ENCODE results near the gene CACNA2D1.
"Not testable (repeated sequence)": the region's sequence is repeated elsewhere in the genome, so short reads cannot be mapped to it uniquely, and the experiment has no call there.

The CACNA2D1 gene

DNA sequence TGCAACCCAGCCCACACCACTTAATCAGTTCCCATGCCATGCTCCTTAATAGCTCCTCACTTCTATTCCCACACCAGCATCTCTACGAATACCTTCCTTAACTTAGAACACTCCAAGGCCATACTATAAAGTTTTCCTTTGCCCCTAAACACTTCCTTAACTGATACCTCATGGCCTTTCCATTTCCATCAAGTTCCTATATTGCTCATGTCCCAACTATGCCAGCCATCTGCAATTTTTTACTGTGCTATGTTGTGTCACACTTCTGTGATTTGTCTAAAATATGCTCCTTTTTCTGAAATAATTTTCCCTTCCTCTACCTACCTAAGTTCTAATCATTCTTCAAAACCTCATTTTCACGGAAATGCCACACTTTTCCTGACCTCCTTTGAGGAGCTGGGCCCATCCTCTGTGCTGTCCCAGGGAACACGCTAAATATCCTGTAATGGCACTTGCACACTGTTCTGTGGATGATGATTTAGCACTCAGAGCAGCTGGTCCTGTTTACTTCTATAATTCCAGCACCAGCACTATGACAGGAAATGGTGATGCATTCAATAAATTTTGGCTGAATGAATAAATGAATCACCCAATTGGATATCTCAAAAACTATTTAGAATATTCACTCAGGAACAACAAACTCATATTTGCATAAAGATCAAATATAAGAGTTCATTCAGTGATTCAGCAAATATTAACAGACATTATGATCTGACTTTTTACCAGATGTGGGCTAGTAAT lies 407.3 kb downstream of the CACNA2D1 start:
- DNase-seq (ENCODE audit: low spot score) = no peak

- DNase-seq (ENCODE audit: low spot score) = no peak
These were observed 408.1 kb downstream of the CACNA2D1 start for GRCh38 chr7:82035456-82035855.

DNA sequence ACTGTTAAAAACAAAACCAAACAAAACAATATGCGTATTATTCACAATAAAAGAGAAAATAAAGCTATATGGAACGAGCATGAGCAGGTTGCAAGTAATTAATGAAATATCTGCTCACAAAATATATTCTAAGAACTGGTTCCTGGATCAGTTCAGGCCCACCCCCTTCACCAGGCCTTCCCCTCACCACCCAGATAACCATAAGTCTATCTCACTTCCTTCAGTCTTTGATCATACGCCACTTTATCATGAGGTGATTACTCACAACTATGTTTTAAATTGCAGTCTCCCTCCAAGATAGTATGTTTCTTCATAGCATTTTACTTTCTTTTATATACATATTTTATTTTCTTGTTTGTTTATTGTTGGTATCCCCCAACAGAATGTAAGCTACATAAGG lies 410.7 kb downstream of the CACNA2D1 start:
- no peak for DNase-seq (ENCODE audit: low spot score)

- DNase-seq (ENCODE audit: low spot score) = no peak
These were observed 414.2 kb downstream of the CACNA2D1 start for GRCh38 chr7:82029236-82029913.

DNA sequence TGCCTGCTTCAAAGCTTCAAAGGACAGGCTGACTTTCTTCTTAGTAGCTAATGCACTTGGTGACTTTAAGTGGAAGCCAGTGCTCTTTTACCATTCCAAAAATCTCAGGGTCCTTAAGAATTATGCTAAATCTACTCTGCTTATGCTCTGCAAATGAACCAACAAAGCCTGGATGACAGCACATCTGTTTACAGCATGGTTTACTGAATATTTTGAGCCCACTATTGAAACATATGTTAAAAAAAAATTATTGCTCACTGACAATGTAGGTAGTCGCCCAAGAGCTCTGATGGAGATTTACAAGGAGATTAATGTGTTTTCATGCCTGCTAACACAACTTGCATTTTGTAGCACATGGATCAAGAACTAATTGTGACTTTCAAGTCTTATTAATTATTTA lies 415.5 kb downstream of the CACNA2D1 start:
- no peak for DNase-seq (ENCODE audit: low spot score)

GRCh38 chr7:82021713-82022112 lies 421.9 kb downstream of the CACNA2D1 start:
- DNase-seq (ENCODE audit: low spot score) = no peak

DNA sequence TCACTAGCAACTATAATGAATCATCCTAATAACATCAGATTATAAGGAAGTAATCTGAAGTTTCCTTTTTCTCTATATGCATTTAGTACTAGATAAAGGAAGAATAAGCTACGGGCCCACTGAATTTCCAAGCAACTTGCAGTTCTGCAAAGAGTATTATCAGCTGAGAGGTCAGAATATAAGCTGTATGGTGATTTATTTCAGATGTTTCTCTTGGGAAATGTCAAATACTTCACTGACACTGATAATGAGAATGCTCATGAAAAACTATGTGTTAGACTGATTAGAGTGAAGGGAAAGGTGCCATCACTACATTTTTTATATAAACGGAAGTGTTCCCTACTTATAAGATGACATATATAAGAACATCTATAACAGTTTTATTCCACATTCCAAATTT lies 422.5 kb downstream of the CACNA2D1 start:
- no peak for DNase-seq (ENCODE audit: low spot score)

GRCh38 chr7:82019551-82020475 lies 423.8 kb downstream of the CACNA2D1 start:
- no peak for DNase-seq (ENCODE audit: low spot score)

DNA sequence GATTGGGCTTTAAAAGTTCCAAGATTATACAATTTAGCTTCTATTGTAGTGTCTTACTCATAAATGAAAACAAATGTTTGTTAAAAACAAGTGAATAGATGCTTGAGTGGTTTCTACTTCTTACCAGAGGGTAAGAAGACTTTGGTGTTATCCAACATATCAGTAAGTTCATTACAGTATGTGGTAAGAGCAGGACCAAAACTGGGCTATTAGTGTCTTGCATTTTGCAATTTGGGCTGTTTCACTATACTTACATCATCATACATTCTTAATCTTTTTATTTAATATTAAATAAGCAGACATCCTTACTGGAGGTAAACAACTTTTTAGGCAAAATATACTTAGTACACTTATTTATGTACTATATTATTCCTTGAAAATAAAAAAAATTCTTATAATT lies 425.4 kb downstream of the CACNA2D1 start:
- no peak for DNase-seq (ENCODE audit: low spot score)

GRCh38 chr7:82017334-82017943 lies 426.1 kb downstream of the CACNA2D1 start:
- DNase-seq (ENCODE audit: low spot score) = peak; percentile 21

- DNase-seq (ENCODE audit: low spot score) = no peak
These were observed 427.8 kb downstream of the CACNA2D1 start for GRCh38 chr7:82015751-82016150.

GRCh38 chr7:82014574-82014973 lies 429.0 kb downstream of the CACNA2D1 start:
- DNase-seq (ENCODE audit: low spot score) = not testable (repeated sequence)

GRCh38 chr7:82012453-82012852 lies 431.1 kb downstream of the CACNA2D1 start:
- DNase-seq (ENCODE audit: low spot score) = no peak

DNA sequence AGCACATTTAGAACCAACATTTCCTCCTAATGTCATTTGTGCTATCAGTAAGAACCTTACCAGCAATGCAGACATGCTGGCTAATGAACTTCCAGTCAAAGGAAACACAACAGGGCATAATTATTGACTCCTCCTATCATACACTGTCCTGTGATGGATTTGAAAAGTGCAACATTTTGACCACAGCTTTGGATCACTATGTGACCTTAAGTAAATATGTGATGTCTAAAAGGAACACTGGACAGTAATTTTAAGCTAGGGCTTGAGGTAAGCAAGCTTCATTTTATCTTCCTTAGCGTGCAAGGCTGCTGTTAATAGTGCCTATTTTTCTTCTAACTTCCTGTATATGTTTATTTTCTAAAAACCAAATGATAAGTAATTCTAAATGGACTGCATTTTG lies 433.2 kb downstream of the CACNA2D1 start:
- DNase-seq (ENCODE audit: low spot score) = no peak

- no peak for DNase-seq (ENCODE audit: low spot score)
These were observed 436.3 kb downstream of the CACNA2D1 start for GRCh38 chr7:82007315-82007714.

- no peak for DNase-seq (ENCODE audit: low spot score)
These were observed 438.5 kb downstream of the CACNA2D1 start for GRCh38 chr7:82005056-82005455.

DNA sequence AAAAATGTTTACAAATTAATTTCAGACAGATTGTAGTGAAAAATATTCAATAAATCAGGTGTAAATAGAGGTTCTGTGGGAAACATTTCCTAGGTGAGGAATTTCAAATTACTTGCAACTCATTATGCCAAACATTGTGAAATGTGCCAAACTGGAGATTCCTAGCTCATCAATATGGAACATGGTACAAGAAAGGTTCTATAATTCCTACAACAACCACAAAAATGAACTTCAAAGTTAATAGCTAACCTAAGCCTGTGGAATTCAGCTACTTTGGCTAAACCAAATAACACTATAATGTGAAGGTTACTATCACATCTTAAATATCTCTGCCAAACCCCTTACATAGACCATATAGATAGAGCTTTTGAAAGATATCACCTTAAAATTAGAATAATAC lies 450.4 kb downstream of the CACNA2D1 start:
- DNase-seq (ENCODE audit: low spot score) = no peak

DNA sequence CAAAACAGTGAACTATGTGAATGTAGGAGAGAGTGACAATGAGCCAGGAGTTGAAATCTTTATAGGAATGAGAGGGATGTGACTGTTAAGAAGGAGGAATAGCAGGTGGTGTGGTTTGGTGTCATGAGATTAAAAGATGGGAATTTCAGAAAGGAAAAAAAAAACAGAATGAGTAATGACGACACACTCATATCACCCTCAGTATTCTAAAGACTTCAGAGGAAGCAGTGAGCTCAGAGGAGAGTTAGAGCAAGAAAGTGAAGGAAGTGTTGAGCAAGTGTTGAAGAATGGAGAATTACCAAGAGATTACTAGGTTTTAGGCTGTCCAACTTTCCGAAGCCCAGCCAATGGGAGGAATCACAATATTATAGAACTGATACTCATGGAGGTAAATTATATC lies 453.2 kb downstream of the CACNA2D1 start:
- DNase-seq (ENCODE audit: low spot score) = no peak

DNA sequence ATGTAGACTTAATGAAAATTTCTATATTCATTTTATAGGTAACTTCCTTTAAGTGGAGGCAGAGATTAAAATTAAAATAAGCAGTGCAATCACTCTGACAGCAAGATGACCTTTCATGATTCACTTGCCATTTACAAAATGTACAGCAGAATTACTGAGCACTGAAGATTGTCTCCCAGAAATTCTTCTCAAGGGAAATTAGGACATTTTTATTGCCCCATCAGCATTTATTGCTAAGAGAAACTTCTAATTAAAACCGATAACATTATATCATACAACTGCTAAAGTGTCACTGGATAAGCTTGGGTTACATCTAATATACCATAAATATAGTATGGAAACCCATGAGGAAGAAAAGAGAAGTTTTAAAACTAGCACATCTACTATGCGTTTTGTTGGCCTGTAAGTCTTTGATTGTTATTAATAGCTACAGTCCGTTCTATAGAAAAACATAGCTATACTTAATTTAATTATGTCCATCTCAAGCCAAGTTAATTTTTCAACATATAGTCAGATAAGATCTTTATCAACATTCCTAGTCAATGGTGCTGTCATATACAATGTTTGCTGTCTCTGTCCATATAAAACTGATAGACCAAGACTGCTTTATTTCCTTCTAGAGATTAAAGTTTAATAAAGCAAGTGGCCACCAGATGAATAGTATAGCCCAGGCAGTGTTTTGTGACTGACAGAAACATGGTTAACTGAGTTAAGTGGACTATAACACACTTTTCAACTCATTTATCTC lies 456.7 kb downstream of the CACNA2D1 start:
- DNase-seq (ENCODE audit: low spot score) = no peak

DNA sequence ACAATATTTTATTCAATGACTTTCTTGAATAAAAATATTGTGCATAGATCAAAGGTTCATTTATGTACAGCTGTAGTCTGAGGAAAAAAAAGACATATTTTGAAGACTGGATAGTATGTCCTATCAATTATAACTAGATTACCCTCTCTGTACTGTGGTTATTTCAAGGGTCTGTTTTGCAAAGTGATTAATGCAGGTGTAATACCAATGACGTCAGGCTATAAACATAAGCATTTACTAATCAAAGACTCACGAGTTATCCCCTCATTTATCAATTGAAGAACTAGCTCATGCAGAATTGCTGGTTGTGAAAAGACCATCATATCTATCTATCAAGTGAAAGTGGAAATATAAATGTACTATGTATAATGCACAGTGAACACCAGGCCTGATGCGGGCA lies 460.2 kb downstream of the CACNA2D1 start:
- DNase-seq (ENCODE audit: low spot score) = no peak

DNA sequence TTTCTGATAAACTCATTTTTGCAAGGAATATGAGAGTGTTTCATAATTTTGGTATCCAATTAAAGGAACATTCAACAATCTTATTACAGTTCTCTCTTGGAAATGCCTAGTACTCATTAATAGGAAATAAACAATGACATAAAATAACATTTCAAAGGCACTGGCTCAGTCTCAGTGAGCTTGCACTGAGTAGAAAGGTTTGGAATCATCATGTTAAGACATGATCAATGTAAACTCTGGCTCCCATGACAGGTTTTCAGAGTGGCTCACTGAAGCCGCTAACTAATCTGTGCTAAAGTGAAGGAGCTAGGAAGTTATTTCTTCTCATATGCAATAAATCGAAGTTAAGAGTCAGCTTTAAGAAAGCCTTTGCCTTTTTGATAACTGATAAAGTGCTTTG lies 470.5 kb downstream of the CACNA2D1 start:
- DNase-seq (ENCODE audit: low spot score) = no peak

- DNase-seq (ENCODE audit: low spot score) = no peak
These were observed 483.6 kb downstream of the CACNA2D1 start for GRCh38 chr7:81960026-81960425.
